ENCODE results near the gene PPP1R16B.

DNA sequence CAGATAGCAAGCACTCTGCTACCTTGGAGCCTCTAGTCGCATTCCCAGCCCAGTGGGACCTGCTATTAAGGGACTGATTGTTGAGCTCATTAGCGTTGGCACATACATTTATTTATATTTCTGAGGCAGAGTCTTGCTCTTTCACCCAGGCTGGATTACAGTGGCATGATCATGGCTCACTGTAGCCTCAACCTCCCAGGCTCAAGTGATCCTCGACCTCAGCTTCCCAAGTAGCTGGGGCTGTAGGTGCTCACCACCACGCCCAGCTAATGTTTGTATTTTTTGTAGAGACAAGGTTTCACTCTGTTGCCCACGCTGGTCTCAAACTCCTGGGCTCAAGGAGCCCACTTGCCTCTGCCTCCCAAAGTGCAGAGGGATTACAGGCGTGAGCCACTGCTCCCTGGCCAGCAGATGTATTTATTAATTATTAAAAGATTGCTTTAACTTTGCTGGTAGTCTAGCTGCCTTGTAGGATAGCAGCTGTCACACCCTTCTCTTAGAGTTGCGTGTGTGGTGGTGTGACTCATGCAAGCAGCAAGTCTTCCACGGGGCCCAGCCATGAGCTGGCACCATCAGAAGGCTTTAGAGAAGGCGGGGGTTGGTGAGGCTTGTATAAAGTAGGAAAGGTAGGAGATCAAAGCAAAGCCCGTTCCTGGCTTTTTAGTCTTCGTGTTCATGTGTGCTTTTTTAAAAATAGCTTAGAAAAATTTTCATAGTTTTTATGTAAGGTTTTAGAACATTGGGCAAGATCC lies 40.8 kb upstream of the PPP1R16B start:
- TF ChIP-seq, protein P1, sequence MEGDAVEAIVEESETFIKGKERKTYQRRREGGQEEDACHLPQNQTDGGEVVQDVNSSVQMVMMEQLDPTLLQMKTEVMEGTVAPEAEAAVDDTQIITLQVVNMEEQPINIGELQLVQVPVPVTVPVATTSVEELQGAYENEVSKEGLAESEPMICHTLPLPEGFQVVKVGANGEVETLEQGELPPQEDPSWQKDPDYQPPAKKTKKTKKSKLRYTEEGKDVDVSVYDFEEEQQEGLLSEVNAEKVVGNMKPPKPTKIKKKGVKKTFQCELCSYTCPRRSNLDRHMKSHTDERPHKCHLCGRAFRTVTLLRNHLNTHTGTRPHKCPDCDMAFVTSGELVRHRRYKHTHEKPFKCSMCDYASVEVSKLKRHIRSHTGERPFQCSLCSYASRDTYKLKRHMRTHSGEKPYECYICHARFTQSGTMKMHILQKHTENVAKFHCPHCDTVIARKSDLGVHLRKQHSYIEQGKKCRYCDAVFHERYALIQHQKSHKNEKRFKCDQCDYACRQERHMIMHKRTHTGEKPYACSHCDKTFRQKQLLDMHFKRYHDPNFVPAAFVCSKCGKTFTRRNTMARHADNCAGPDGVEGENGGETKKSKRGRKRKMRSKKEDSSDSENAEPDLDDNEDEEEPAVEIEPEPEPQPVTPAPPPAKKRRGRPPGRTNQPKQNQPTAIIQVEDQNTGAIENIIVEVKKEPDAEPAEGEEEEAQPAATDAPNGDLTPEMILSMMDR (conservative IDR thresholded peaks at IDR 0.05), result no peak
- no peak for TF ChIP-seq ZFX (IDR thresholded peaks at IDR 0.05)

All from C4-2B (cell line).